ENCODE measurements around the gene SNX8.

Gene SNX8

DNA sequence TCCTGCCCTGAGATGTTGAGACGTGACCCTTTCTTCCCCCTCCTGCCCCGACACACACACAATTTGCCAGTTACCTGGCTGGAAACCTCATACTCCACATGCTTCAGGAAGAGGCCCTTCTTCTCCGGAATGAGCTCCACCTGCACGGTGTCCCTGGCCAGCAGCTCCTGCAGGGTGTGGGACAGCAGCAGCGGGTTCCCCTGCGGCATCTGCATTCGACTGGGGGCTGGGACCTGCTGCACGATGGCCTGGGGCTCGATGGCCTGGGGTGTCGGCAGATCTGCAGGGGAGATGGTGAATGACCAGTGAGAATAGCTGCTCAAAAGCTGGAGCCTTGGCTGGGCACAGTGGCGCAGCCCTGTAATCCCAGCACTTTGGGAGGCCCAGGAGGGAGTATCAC, 36.2 kb downstream of the SNX8 start:
- Histone ChIP-seq H3K27me3 (ENCODE audit: low read depth, low read length) (no peaks in the 10 kb centered on the region), H3K4me3 (ENCODE audit: low read length) (no peak overlapping the region)
- no peak for TF ChIP-seq EZH2phosphoT487 (IDR thresholded peaks at IDR 0.05; ENCODE audit: low read depth)
- TF ChIP-seq, protein P1, sequence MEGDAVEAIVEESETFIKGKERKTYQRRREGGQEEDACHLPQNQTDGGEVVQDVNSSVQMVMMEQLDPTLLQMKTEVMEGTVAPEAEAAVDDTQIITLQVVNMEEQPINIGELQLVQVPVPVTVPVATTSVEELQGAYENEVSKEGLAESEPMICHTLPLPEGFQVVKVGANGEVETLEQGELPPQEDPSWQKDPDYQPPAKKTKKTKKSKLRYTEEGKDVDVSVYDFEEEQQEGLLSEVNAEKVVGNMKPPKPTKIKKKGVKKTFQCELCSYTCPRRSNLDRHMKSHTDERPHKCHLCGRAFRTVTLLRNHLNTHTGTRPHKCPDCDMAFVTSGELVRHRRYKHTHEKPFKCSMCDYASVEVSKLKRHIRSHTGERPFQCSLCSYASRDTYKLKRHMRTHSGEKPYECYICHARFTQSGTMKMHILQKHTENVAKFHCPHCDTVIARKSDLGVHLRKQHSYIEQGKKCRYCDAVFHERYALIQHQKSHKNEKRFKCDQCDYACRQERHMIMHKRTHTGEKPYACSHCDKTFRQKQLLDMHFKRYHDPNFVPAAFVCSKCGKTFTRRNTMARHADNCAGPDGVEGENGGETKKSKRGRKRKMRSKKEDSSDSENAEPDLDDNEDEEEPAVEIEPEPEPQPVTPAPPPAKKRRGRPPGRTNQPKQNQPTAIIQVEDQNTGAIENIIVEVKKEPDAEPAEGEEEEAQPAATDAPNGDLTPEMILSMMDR (IDR thresholded peaks at IDR 0.05; ENCODE audit: low read depth, low read length) = no peak

DNA sequence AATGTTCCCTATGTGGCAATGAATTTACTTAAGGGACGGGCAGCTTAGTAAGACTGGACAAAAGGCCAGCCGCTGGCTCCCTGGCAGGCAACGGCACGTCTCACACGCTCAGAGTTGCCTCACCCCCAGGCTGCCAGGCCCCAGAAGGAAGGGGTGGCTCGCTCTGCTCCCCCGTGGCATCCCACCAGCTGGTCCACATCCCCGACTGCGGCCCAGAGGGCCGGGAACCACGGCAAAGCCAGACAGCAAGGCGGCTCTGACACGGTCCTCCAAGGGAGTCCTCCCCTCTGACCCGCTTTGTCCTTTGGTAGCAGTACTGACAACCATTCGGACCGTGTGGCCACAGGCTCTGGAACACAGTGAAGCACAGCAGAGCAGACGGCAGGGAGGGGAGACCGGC, 38.1 kb downstream of the SNX8 start:
- Histone ChIP-seq H3K9me3 (ENCODE audit: insufficient read depth, low read length) (no peaks in the 10 kb centered on the region), H3K27ac (ENCODE audit: low read length) (no peak overlapping the region), H4K20me1 (ENCODE audit: insufficient read depth, low read length) (no peaks in the 10 kb centered on the region), H3K4me1 (ENCODE audit: low read length) (no peaks in the 10 kb centered on the region), H3K36me3 (replicated peaks; ENCODE audit: low read depth, low read length) (no peaks in the 10 kb centered on the region), H3K9ac (ENCODE audit: low read length) (no peak overlapping the region), H3K79me2 (ENCODE audit: low read length) (peaks cover 3% of the 10 kb centered on the region; the same call in 1 of the 2 replicates), H2AFZ (ENCODE audit: low read depth, low read length) (no peak overlapping the region), H3K27me3 (ENCODE audit: low read depth, low read length) (no peaks in the 10 kb centered on the region), H3K4me3 (ENCODE audit: low read length) (no peak overlapping the region), H3K4me2 (ENCODE audit: low read length) (no peak overlapping the region)
- TF ChIP-seq, protein P1 (IDR thresholded peaks at IDR 0.05; ENCODE audit: low read depth, low read length) = no peak

More for the DNA sequence above, 36.2 kb downstream of the SNX8 start:
- Histone ChIP-seq H3K36me3 (replicated peaks; ENCODE audit: low read depth, low read length) (no peaks in the 10 kb centered on the region), H3K9ac (ENCODE audit: low read length) (no peak overlapping the region), H3K9me3 (ENCODE audit: insufficient read depth, low read length) (no peaks in the 10 kb centered on the region), H3K4me1 (ENCODE audit: low read length) (no peaks in the 10 kb centered on the region), H2AFZ (ENCODE audit: low read depth, low read length) (no peak overlapping the region), H3K27ac (ENCODE audit: low read length) (no peak overlapping the region), H4K20me1 (ENCODE audit: insufficient read depth, low read length) (no peaks in the 10 kb centered on the region; the same call in 1 of the 2 replicates), H3K4me2 (ENCODE audit: low read length) (no peak overlapping the region), H3K79me2 (ENCODE audit: low read length) (peaks cover 6% of the 10 kb centered on the region; the same call in 1 of the 2 replicates)

DNA sequence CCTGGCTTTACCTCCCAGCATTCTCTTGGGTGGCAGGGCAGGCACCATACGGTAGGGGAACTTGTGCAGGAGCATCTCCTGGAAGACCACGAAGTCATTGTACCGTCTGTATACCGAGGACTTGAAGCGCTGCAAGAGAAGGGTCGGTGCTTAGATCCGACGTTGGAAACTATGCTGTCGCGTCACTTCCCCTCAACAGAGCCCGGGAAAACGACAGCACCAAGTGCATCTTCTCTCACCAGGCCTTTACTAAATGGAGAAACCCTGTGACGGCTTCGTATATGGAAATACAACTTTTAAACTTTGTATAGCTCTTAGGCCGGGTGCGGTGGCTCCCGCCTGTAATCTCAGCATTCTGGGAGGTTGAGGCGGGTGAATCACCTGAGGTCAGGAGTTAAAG, 39.1 kb downstream of the SNX8 start:
- Histone ChIP-seq H3K27ac (ENCODE audit: low read length) (no peak overlapping the region), H2AFZ (ENCODE audit: low read depth, low read length) (no peak overlapping the region), H3K4me2 (ENCODE audit: low read length) (no peak overlapping the region), H3K4me1 (ENCODE audit: low read length) (no peaks in the 10 kb centered on the region), H3K4me3 (ENCODE audit: low read length) (no peak overlapping the region), H3K9ac (ENCODE audit: low read length) (no peak overlapping the region), H3K36me3 (replicated peaks; ENCODE audit: low read depth, low read length) (no peaks in the 10 kb centered on the region), H3K9me3 (ENCODE audit: insufficient read depth, low read length) (no peaks in the 10 kb centered on the region), H3K79me2 (ENCODE audit: low read length) (peaks cover 3% of the 10 kb centered on the region; the same call in 1 of the 2 replicates), H4K20me1 (ENCODE audit: insufficient read depth, low read length) (no peaks in the 10 kb centered on the region), H3K27me3 (ENCODE audit: low read depth, low read length) (no peaks in the 10 kb centered on the region)
- TF ChIP-seq, protein P1 (IDR thresholded peaks at IDR 0.05; ENCODE audit: low read depth, low read length) = no peak
- TF ChIP-seq EZH2phosphoT487 (IDR thresholded peaks at IDR 0.05; ENCODE audit: low read depth) = no peak

DNA sequence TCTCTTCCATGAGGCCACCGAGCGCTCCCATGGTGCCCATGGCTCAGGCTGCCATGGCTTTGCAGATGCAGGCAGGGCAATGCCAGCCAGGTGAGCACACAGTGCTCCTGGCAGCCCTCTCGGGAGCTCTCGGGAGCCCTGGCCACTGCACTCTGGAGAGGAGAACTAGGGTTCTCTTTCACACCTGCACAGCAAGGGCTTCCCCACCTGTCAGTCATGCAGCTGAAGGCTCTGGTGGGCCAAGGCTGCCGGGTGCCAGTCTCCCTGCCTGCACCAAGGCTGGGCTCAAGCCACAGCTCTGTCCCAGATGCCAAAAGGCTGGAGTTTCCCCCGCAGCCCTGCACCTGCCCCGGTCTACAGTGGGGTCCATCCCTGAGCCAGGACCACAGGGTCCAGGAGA, 39.6 kb downstream of the SNX8 start:
- H2AFZ ChIP-seq (ENCODE audit: low read depth, low read length) = no peak overlapping the region
- H3K36me3 ChIP-seq (replicated peaks; ENCODE audit: low read depth, low read length) = no peaks in the 10 kb centered on the region
- no peak overlapping the region for H3K4me2 ChIP-seq (ENCODE audit: low read length)
- H3K9ac ChIP-seq (ENCODE audit: low read length) = no peak overlapping the region
- H3K27me3 ChIP-seq (ENCODE audit: low read depth, low read length) = no peaks in the 10 kb centered on the region
- no peaks in the 10 kb centered on the region for H3K9me3 ChIP-seq (ENCODE audit: insufficient read depth, low read length)
- H3K4me1 ChIP-seq (ENCODE audit: low read length) = no peaks in the 10 kb centered on the region
- H3K4me3 ChIP-seq (ENCODE audit: low read length) = no peak overlapping the region
- no peak for TF ChIP-seq EZH2phosphoT487 (IDR thresholded peaks at IDR 0.05; ENCODE audit: low read depth)
- TF ChIP-seq, protein P1 (IDR thresholded peaks at IDR 0.05; ENCODE audit: low read depth, low read length) = no peak
- H3K79me2 ChIP-seq (ENCODE audit: low read length) = peaks cover 3% of the 10 kb centered on the region; the same call in 1 of the 2 replicates
- no peaks in the 10 kb centered on the region for H4K20me1 ChIP-seq (ENCODE audit: insufficient read depth, low read length)
- no peak overlapping the region for H3K27ac ChIP-seq (ENCODE audit: low read length)
